Chondrocyte (in vitro differentiated cells): Measurements from ENCODE around the gene DCP1A. TPM values are rescaled to one million over a fixed set of nuclear protein-coding genes. Genes with fewer than 3 reads are reported as not detected.
"Not testable (repeated sequence)": the region's sequence is repeated elsewhere in the genome, so short reads cannot be mapped to it uniquely, and the experiment has no call there.

Source experiments
- DNase-seq: peaks from one replicate; pipeline ENCODE4 v3.0.0; 2021; ENCODE audit warnings: mixed read lengths, low spot score
- H3K27ac Mint-ChIP-seq: one replicate; pipeline ENCODE4 v1.8.0; 2021; ENCODE audit warnings: mild to moderate bottlenecking, moderate library complexity, mixed read lengths; ENCODE audit not compliant: unreplicated experiment
- H3K27me3 Mint-ChIP-seq: 2 replicates; pipeline ENCODE4 v1.8.0; 2021; ENCODE audit warnings: low read depth, mixed read lengths
- H3K36me3 Mint-ChIP-seq: 2 replicates; pipeline ENCODE4 v1.8.0; 2021; ENCODE audit warnings: low read depth, mixed read lengths
- H3K4me1 Mint-ChIP-seq: 2 replicates; pipeline ENCODE4 v1.8.0; 2021; ENCODE audit warnings: low read depth, mild to moderate bottlenecking, mixed read lengths
- H3K4me3 Mint-ChIP-seq: one replicate; pipeline ENCODE4 v1.8.0; 2021; ENCODE audit warnings: mild to moderate bottlenecking, moderate library complexity, mixed read lengths; ENCODE audit not compliant: unreplicated experiment
- H3K9me3 Mint-ChIP-seq: 2 replicates; pipeline ENCODE4 v1.8.0; 2021; ENCODE audit warnings: low read depth, mixed read lengths
- total RNA-seq: library from RNA; stranded (reverse); gene quantifications from 3 replicates; pipeline ENCODE4 v1.2.1, GENCODE V29; 2021
- TF ChIP-seq, protein P1 (sequence below): fragments of 200-600 bp; sonication (generic); IDR thresholded peaks from 2 replicates; pipeline ENCODE4 v1.5.0; 2021; ENCODE audit warnings: antibody characterized with exemption, mild to moderate bottlenecking, moderate library complexity

Gene DCP1A
- total RNA-seq, 1 donor from 2014 or later, result 15.6 TPM

DNA sequence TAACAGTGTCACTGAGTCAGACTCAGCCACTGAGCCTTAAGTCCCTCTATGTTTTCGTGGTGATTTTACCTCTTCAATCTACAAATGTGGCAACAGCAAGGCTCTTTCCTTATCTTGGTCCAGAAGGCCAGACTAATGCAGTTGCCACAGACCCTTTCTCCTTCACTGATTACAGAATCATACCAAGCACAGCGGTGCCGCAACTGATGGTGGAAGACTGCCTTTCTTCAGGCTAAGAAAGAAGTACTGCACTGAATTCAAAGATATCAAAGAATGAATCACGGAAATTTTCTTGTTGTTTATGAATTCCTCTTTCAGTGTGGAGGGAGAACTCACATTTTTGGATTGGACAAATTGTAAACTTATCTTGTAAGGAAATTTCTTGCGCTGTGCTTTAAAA lies 18.6 kb downstream of the DCP1A start:
- DNase-seq, result no peak
- H3K27ac Mint-ChIP-seq, result no peak overlapping the region
- TF ChIP-seq, protein P1, sequence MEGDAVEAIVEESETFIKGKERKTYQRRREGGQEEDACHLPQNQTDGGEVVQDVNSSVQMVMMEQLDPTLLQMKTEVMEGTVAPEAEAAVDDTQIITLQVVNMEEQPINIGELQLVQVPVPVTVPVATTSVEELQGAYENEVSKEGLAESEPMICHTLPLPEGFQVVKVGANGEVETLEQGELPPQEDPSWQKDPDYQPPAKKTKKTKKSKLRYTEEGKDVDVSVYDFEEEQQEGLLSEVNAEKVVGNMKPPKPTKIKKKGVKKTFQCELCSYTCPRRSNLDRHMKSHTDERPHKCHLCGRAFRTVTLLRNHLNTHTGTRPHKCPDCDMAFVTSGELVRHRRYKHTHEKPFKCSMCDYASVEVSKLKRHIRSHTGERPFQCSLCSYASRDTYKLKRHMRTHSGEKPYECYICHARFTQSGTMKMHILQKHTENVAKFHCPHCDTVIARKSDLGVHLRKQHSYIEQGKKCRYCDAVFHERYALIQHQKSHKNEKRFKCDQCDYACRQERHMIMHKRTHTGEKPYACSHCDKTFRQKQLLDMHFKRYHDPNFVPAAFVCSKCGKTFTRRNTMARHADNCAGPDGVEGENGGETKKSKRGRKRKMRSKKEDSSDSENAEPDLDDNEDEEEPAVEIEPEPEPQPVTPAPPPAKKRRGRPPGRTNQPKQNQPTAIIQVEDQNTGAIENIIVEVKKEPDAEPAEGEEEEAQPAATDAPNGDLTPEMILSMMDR, result no peak
- H3K36me3 Mint-ChIP-seq, result peaks cover 5% of the 10 kb centered on the region
- H3K27me3 Mint-ChIP-seq, result no peaks in the 10 kb centered on the region
- no peak overlapping the region for H3K4me3 Mint-ChIP-seq
- peaks cover 28% of the 10 kb centered on the region for H3K4me1 Mint-ChIP-seq
- no peaks in the 10 kb centered on the region for H3K9me3 Mint-ChIP-seq

DNA sequence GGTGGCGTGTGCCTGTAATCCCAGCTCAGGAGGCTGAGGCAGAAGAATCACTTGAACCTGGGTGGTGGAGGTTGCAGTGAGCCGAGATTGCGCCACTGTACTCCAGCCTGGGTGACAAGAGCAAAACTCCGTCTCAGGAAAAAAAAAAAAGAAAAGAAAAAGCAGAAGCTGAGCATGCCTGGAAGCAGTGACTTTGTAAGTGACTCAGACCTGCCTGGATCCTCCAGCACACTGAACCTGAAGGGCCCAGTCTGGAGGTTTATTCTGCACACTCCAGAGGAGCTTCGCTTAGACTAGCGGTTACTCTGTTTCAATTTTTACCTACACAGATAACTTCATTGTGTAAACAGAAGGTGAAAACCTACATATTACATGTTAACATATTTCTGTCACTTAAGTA lies 19.4 kb downstream of the DCP1A start:
- peaks cover 28% of the 10 kb centered on the region for H3K4me1 Mint-ChIP-seq
- H3K27me3 Mint-ChIP-seq, result not testable (repeated sequence)

DNA sequence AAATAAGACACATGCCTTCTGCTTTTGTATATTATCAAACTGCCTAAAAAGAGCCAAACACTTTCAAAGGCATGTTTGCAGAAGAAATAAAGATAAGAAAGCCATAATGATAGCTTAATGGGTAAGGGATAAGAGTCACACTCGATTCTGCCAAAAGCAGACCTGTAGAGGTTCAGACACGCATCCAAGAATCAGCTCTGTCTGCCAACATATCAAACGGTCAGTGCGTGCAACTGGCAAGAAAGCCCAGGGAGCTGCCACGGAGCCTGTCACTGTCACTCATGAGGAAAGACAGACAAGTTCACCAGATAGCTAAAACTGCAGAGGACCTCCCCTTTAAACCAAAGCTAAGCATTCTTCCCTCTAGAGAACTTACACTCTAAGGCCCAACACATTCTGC lies 23.2 kb downstream of the DCP1A start:
- H3K4me1 Mint-ChIP-seq, result peaks cover 24% of the 10 kb centered on the region
- H3K27me3 Mint-ChIP-seq, result no peaks in the 10 kb centered on the region
- no peak overlapping the region for H3K4me3 Mint-ChIP-seq
- TF ChIP-seq, protein P1, result no peak
- no peak overlapping the region for H3K27ac Mint-ChIP-seq
- no peaks in the 10 kb centered on the region for H3K9me3 Mint-ChIP-seq
- DNase-seq, result no peak
- H3K36me3 Mint-ChIP-seq, result peaks cover 7% of the 10 kb centered on the region

More for the DNA sequence above, 19.4 kb downstream of the DCP1A start:
- not testable (repeated sequence) for H3K4me3 Mint-ChIP-seq, DNase-seq, H3K27ac Mint-ChIP-seq, H3K9me3 Mint-ChIP-seq, H3K36me3 Mint-ChIP-seq

DNA sequence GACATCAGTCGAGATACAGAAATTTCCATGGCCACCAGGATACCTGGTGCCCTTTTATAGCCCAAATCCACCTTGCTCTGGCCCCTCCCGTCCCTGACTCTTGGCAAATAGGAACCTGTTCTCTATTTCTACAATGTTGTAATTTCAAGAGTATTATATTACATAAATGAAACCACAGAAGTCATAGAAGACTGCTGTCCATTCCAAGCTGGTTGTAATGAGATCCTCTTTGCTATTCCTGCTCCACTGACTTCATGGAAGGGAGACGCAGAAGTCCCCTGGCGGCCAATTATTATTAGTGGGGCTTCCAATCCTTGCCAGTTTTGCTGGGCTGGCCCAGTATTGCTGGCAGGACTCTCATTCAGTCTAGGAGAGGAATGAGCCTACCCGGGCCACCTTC lies 26.6 kb downstream of the DCP1A start:
- TF ChIP-seq, protein P1, result no peak
- Mint-ChIP-seq H3K9me3 (no peaks in the 10 kb centered on the region), H3K4me1 (peaks cover 19% of the 10 kb centered on the region), H3K4me3 (no peak overlapping the region), H3K27me3 (no peaks in the 10 kb centered on the region), H3K36me3 (peaks cover 7% of the 10 kb centered on the region), H3K27ac (no peak overlapping the region)
- DNase-seq, result no peak

DNA sequence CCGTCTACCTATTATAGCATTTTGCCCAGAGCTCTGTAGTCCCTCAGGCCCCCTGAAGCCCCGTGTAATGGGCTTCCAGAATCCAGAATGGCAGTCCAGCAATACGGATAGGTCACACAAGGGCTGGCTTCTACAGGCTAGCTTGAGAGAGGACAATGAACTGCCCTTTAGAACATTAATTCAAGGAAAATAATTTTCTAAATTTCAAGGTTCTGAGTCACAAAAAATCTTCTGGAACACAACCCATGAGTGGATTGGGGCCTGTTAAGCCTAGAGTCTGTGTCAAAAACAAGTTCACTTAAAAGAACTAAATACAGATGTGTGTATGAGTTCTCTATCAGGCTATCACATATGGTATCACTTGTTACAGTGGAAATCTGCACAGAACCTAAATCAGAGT lies 28.8 kb downstream of the DCP1A start:
- Mint-ChIP-seq H3K27me3 (no peaks in the 10 kb centered on the region), H3K4me3 (no peak overlapping the region), H3K4me1 (peaks cover 11% of the 10 kb centered on the region), H3K36me3 (peaks cover 6% of the 10 kb centered on the region), H3K9me3 (no peaks in the 10 kb centered on the region), H3K27ac (peak overlapping the region; percentile 36)
- TF ChIP-seq, protein P1, result no peak
- DNase-seq, result no peak

DNA sequence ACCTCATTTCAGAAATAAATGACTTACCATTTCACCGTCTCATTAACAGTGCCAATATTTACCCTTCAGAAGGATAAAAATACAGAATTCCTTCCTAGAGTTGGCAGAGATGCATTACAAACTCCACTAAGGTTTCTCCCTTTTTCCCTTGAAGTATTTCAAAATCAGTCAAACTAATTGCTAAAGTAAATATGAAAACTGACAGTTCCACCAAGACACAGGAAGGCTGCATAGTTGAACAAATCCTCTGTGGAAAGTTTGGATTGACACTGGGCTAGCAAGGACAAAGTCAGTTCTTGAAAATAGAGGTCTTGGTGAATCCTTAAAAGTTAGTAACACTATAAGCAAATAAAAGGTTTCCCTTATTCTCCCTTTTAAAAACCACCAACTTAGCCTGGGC lies 34.5 kb downstream of the DCP1A start:
- DNase-seq, result no peak
- no peaks in the 10 kb centered on the region for H3K27me3 Mint-ChIP-seq
- TF ChIP-seq, protein P1, result no peak
- no peak overlapping the region for H3K27ac Mint-ChIP-seq
- H3K36me3 Mint-ChIP-seq, result peaks cover 24% of the 10 kb centered on the region
- no peak overlapping the region for H3K4me3 Mint-ChIP-seq
- no peaks in the 10 kb centered on the region for H3K9me3 Mint-ChIP-seq
- H3K4me1 Mint-ChIP-seq, result peaks cover 7% of the 10 kb centered on the region
